GM10847 (cell line): ENCODE results near the gene XRCC3.

ENCODE experiments used
- POLR2A ChIP-seq: IDR thresholded peaks from 2 replicates; pipeline ENCODE4 v1.6.1; 2011; ENCODE audit not compliant: insufficient read length; ENCODE audit errors: extremely low read depth

XRCC3 gene

GRCh38 chr14:103698380-103699260, 16.6 kb downstream of the XRCC3 start:
- TF ChIP-seq POLR2A, result no peak

GRCh38 chr14:103697603-103698379, 17.5 kb downstream of the XRCC3 start:
- no peak for TF ChIP-seq POLR2A

GRCh38 chr14:103697206-103697602, 18.0 kb downstream of the XRCC3 start:
- TF ChIP-seq POLR2A, result no peak

- no peak for TF ChIP-seq POLR2A
Measured at GRCh38 chr14:103696466-103697071, 18.7 kb downstream of the XRCC3 start.

- no peak for TF ChIP-seq POLR2A
Measured at GRCh38 chr14:103696070-103696402, 19.2 kb downstream of the XRCC3 start.

- no peak for TF ChIP-seq POLR2A
Measured at GRCh38 chr14:103695296-103696069, 19.8 kb downstream of the XRCC3 start.

GRCh38 chr14:103694572-103695026, 20.7 kb downstream of the XRCC3 start:
- no peak for TF ChIP-seq POLR2A

GRCh38 chr14:103693515-103693914, 21.7 kb downstream of the XRCC3 start:
- no peak for TF ChIP-seq POLR2A

- TF ChIP-seq POLR2A, result no peak
Measured at GRCh38 chr14:103692871-103693270, 22.4 kb downstream of the XRCC3 start.

- no peak for TF ChIP-seq POLR2A
Measured at GRCh38 chr14:103692159-103692558, 23.1 kb downstream of the XRCC3 start.

- TF ChIP-seq POLR2A, result no peak
Measured at GRCh38 chr14:103690332-103690731, 24.9 kb downstream of the XRCC3 start.

GRCh38 chr14:103688906-103689902, 26.0 kb downstream of the XRCC3 start:
- peak; percentile 49 for TF ChIP-seq POLR2A

- no peak for TF ChIP-seq POLR2A
Measured at GRCh38 chr14:103688441-103688840, 26.8 kb downstream of the XRCC3 start.

GRCh38 chr14:103687712-103688111, 27.5 kb downstream of the XRCC3 start:
- no peak for TF ChIP-seq POLR2A
